T-helper 17 cell (primary cell): ENCODE results near the gene YIPF5. TPM values are rescaled to one million over a fixed set of nuclear protein-coding genes. Genes with fewer than 3 reads are reported as not detected.

Experiments
- ATAC-seq: fragments of 150-1000 bp; cut with Tn5 transposase; 2 replicates; pipeline ENCODE4 v1.10.0; 2021; ENCODE audit warnings: mild to moderate bottlenecking, moderate library complexity
- DNase-seq, 3 donors: peaks; one replicate each; pipeline versions ENCODE4 v3.0.0 to v3.0.0-alpha.2; 2020 to 2021
- H3K9me3 ChIP-seq: one replicate; pipeline ENCODE4 v1.7.0; 2013; ENCODE audit warnings: low read length, mild to moderate bottlenecking; ENCODE audit not compliant: control insufficient read depth, poor library complexity, severe bottlenecking
- H3K27ac Mint-ChIP-seq: one replicate; pipeline ENCODE4 v1.8.0; 2022; ENCODE audit warnings: mild to moderate bottlenecking, moderate library complexity, mixed read lengths
- H3K27me3 Mint-ChIP-seq: one replicate; pipeline ENCODE4 v1.8.0; 2022; ENCODE audit warnings: mixed read lengths
- H3K36me3 Mint-ChIP-seq: one replicate; pipeline ENCODE4 v1.8.0; 2022; ENCODE audit warnings: low read depth, mixed read lengths
- H3K4me1 Mint-ChIP-seq: one replicate; pipeline ENCODE4 v1.8.0; 2022; ENCODE audit warnings: mild to moderate bottlenecking, mixed read lengths
- H3K4me3 Mint-ChIP-seq: one replicate; pipeline ENCODE4 v1.8.0; 2022; ENCODE audit warnings: mild to moderate bottlenecking, moderate library complexity, mixed read lengths
- total RNA-seq, 4 donors: library from RNA in 2 of 4; stranded (reverse) in 2 of 4; gene quantifications; one replicate each; pipeline ENCODE4 v1.2.3 and lab custom pipeline; 2022 to 2026

Gene YIPF5
- total RNA-seq, 2 donors from 2014 or later = 40.3 to 46.6 TPM

GRCh38 chr5:144195448-144195847 lies 25.0 kb upstream of the YIPF5 start:
- Mint-ChIP-seq H3K27me3 (peaks cover 6% of the 10 kb centered on the region), H3K4me3 (no peak overlapping the region), H3K36me3 (peaks cover 2% of the 10 kb centered on the region), H3K4me1 (peaks cover 12% of the 10 kb centered on the region), H3K27ac (no peak overlapping the region)
- DNase-seq = no peak
- ATAC-seq = no peak
- H3K9me3 ChIP-seq = no peaks in the 10 kb centered on the region

GRCh38 chr5:144194144-144194543 lies 23.7 kb upstream of the YIPF5 start:
- no peak overlapping the region for H3K27ac Mint-ChIP-seq
- no peaks in the 10 kb centered on the region for H3K9me3 ChIP-seq
- H3K27me3 Mint-ChIP-seq = peaks cover 6% of the 10 kb centered on the region
- ATAC-seq = no peak
- peaks cover 24% of the 10 kb centered on the region for H3K4me1 Mint-ChIP-seq
- no peak for DNase-seq
- H3K4me3 Mint-ChIP-seq = no peak overlapping the region
- H3K36me3 Mint-ChIP-seq = peaks cover under 1% of the 10 kb centered on the region

- Mint-ChIP-seq H3K27ac (no peak overlapping the region), H3K4me3 (no peak overlapping the region), H3K27me3 (no peaks in the 10 kb centered on the region), H3K4me1 (peaks cover 38% of the 10 kb centered on the region), H3K36me3 (no peaks in the 10 kb centered on the region)
- no peaks in the 10 kb centered on the region for H3K9me3 ChIP-seq
- ATAC-seq = no peak
- DNase-seq = no peak
These were observed 22.2 kb upstream of the YIPF5 start for GRCh38 chr5:144192661-144193060.

GRCh38 chr5:144191998-144192397 lies 21.5 kb upstream of the YIPF5 start:
- Mint-ChIP-seq H3K4me1 (peaks cover 44% of the 10 kb centered on the region), H3K4me3 (no peak overlapping the region), H3K27ac (no peak overlapping the region), H3K27me3 (no peaks in the 10 kb centered on the region), H3K36me3 (no peaks in the 10 kb centered on the region)
- DNase-seq (no peak), ATAC-seq (peak; percentile 39)
- H3K9me3 ChIP-seq = no peaks in the 10 kb centered on the region

- ATAC-seq (no peak), DNase-seq (no peak)
- Mint-ChIP-seq H3K4me1 (peaks cover 44% of the 10 kb centered on the region), H3K4me3 (peak overlapping the region; percentile 79), H3K36me3 (no peaks in the 10 kb centered on the region), H3K27me3 (no peaks in the 10 kb centered on the region), H3K27ac (no peak overlapping the region)
- no peaks in the 10 kb centered on the region for H3K9me3 ChIP-seq
These were observed 21.1 kb upstream of the YIPF5 start for GRCh38 chr5:144191531-144191930.

GRCh38 chr5:144189800-144190429 lies 19.5 kb upstream of the YIPF5 start:
- Mint-ChIP-seq H3K36me3 (no peaks in the 10 kb centered on the region), H3K4me1 (peaks cover 48% of the 10 kb centered on the region), H3K4me3 (peak overlapping the region; percentile 79), H3K27me3 (no peaks in the 10 kb centered on the region), H3K27ac (no peak overlapping the region)
- ATAC-seq (peak; percentile 81), DNase-seq (peak; percentile 52 to 76 (median 53))
- H3K9me3 ChIP-seq = no peaks in the 10 kb centered on the region

- ATAC-seq (peak; percentile 59), DNase-seq (peak; percentile 51 to 71 (median 58))
- Mint-ChIP-seq H3K27me3 (no peaks in the 10 kb centered on the region), H3K4me3 (peak overlapping the region; percentile 76), H3K4me1 (peaks cover 50% of the 10 kb centered on the region), H3K36me3 (no peaks in the 10 kb centered on the region), H3K27ac (no peak overlapping the region)
- no peaks in the 10 kb centered on the region for H3K9me3 ChIP-seq
These were observed 17.3 kb upstream of the YIPF5 start for GRCh38 chr5:144187699-144188294.

GRCh38 chr5:144183254-144183889 lies 12.9 kb upstream of the YIPF5 start:
- ATAC-seq = no peak
- Mint-ChIP-seq H3K36me3 (no peaks in the 10 kb centered on the region), H3K27ac (no peak overlapping the region), H3K4me1 (peaks cover 27% of the 10 kb centered on the region), H3K27me3 (no peaks in the 10 kb centered on the region), H3K4me3 (no peak overlapping the region)
- H3K9me3 ChIP-seq = no peaks in the 10 kb centered on the region
- no peak for DNase-seq

GRCh38 chr5:144179226-144179625 lies 8.8 kb upstream of the YIPF5 start:
- ATAC-seq = no peak
- H3K9me3 ChIP-seq = no peaks in the 10 kb centered on the region
- H3K36me3 Mint-ChIP-seq = no peaks in the 10 kb centered on the region
- H3K4me1 Mint-ChIP-seq = peaks cover 13% of the 10 kb centered on the region
- no peaks in the 10 kb centered on the region for H3K27me3 Mint-ChIP-seq
- H3K4me3 Mint-ChIP-seq = no peak overlapping the region
- no peak overlapping the region for H3K27ac Mint-ChIP-seq
- no peak for DNase-seq

- no peak overlapping the region for H3K4me3 Mint-ChIP-seq
- H3K27ac Mint-ChIP-seq = no peak overlapping the region
- no peaks in the 10 kb centered on the region for H3K9me3 ChIP-seq
- H3K4me1 Mint-ChIP-seq = peaks cover 12% of the 10 kb centered on the region
- peak; percentile 75 for ATAC-seq
- no peaks in the 10 kb centered on the region for H3K36me3 Mint-ChIP-seq
- no peak for DNase-seq
- no peaks in the 10 kb centered on the region for H3K27me3 Mint-ChIP-seq
These were observed 7.1 kb upstream of the YIPF5 start for GRCh38 chr5:144177548-144177947.

- no peak overlapping the region for H3K4me3 Mint-ChIP-seq
- H3K9me3 ChIP-seq = no peaks in the 10 kb centered on the region
- DNase-seq = no peak
- H3K27ac Mint-ChIP-seq = no peak overlapping the region
- H3K27me3 Mint-ChIP-seq = no peaks in the 10 kb centered on the region
- no peak for ATAC-seq
- peaks cover 22% of the 10 kb centered on the region for H3K4me1 Mint-ChIP-seq
- H3K36me3 Mint-ChIP-seq = peaks cover 2% of the 10 kb centered on the region
These were observed 3.3 kb upstream of the YIPF5 start for GRCh38 chr5:144173766-144174165.

- H3K36me3 Mint-ChIP-seq = peaks cover 2% of the 10 kb centered on the region
- H3K4me3 Mint-ChIP-seq = peak overlapping the region; percentile 98
- peak overlapping the region; percentile 98 for H3K27ac Mint-ChIP-seq
- DNase-seq = no peak
- peak; percentile 8 for ATAC-seq
- no peaks in the 10 kb centered on the region for H3K27me3 Mint-ChIP-seq
- H3K9me3 ChIP-seq = no peaks in the 10 kb centered on the region
- peaks cover 25% of the 10 kb centered on the region for H3K4me1 Mint-ChIP-seq
These were observed 569 bp downstream of the YIPF5 start for GRCh38 chr5:144169904-144170275.

GRCh38 chr5:144167998-144168397 lies 2.5 kb downstream of the YIPF5 start:
- Mint-ChIP-seq H3K27me3 (no peaks in the 10 kb centered on the region), H3K4me1 (peaks cover 27% of the 10 kb centered on the region), H3K27ac (peak overlapping the region; percentile 98), H3K36me3 (peaks cover 5% of the 10 kb centered on the region), H3K4me3 (peak overlapping the region; percentile 5)
- no peak for ATAC-seq
- H3K9me3 ChIP-seq = no peaks in the 10 kb centered on the region
- no peak for DNase-seq

- DNase-seq (no peak), ATAC-seq (no peak)
- Mint-ChIP-seq H3K27me3 (no peaks in the 10 kb centered on the region), H3K4me3 (no peak overlapping the region), H3K36me3 (peaks cover 9% of the 10 kb centered on the region), H3K27ac (peak overlapping the region; percentile 56), H3K4me1 (peaks cover 29% of the 10 kb centered on the region)
- no peaks in the 10 kb centered on the region for H3K9me3 ChIP-seq
These were observed 3.8 kb downstream of the YIPF5 start for GRCh38 chr5:144166696-144167095.
